K562 (cell line): Measurements from ENCODE around the gene NAA15. TPM values are rescaled to one million over a fixed set of nuclear protein-coding genes. Genes with fewer than 3 reads are reported as not detected.

Experiments used
- FOXK2 ChIP-seq, 2 experiments: fragments of 450-650 bp; IDR thresholded peaks in 1 of 2; conservative IDR thresholded peaks in 1 of 2; 2 replicates each; pipeline ENCODE4 v1.6.1; 2016; ENCODE audit warnings: low read depth in 2 of 2, mild to moderate bottlenecking in 1 of 2
- HOXB6 ChIP-seq: fragments of 250-450 bp; sonication (Bioruptor Pico); IDR thresholded peaks from 2 replicates; pipeline ENCODE4 v1.5.1; 2022; ENCODE audit warnings: mild to moderate bottlenecking, borderline replicate concordance
- MED1 ChIP-seq: sonication (generic); formaldehyde crosslinking; IDR thresholded peaks from 2 replicates; pipeline ENCODE4 v1.8.1; 2023; ENCODE audit warnings: missing genetic modification reagents, borderline replicate concordance
- SPI1 ChIP-seq: IDR thresholded peaks from 2 replicates; pipeline ENCODE4 v1.6.1; 2011; ENCODE audit warnings: low read depth, low read length, control low read depth, borderline replicate concordance
- TCF3 ChIP-seq: sonication (generic); formaldehyde crosslinking; IDR thresholded peaks from 2 replicates; pipeline ENCODE4 v1.4.0; 2020; ENCODE audit warnings: mild to moderate bottlenecking, missing genetic modification reagents
- ZNF740 ChIP-seq, 3 experiments: fragments of 200-800 bp in 1 of 3; sonication (Bioruptor generic) in 1 of 3; sonication (generic) in 1 of 3; formaldehyde crosslinking in 1 of 3; IDR thresholded peaks; 2 replicates each; pipeline versions ENCODE4 v1.6.1 to v1.8.0; 2016 to 2022; ENCODE audit warnings: mild to moderate bottlenecking in 2 of 3, missing compliant biosample characterization in 2 of 3, missing genetic modification characterization in 2 of 3, missing genetic modification reagents in 1 of 3
- polyA plus RNA-seq, 8 experiments: library from polyadenylated mRNA; depleted of rRNA in 4 of 8; stranded (reverse) in 5 of 8; unstranded in 3 of 8; fragments of >200 nt; fragmentation: Nextera tagmentation in 2 of 8; fragmentation: Illumina TruSeq in 1 of 8; extraction: Ambion mirVana in 2 of 8; extraction: Trizol in 1 of 8; gene quantifications; 2 replicates each; pipeline versions ENCODE4 v1.2.1 to v1.2.3, GENCODE V29; 2011 to 2014; ENCODE audit warnings: inconsistent platforms in 1 of 8, missing spikeins in 1 of 8
- total RNA-seq, 7 experiments: library from RNA; depleted of rRNA in 6 of 7; stranded (reverse); fragments of >200 nt in 6 of 7; fragmentation: Illumina TruSeq in 2 of 7; extraction: Trizol in 2 of 7; gene quantifications; 2 replicates each; pipeline versions ENCODE4 v1.2.1 to v1.2.3, GENCODE V29; 2011 to 2021; ENCODE audit warnings: low replicate concordance in 1 of 7
- TF ChIP-seq, protein P1 (sequence below): fragments of 450-650 bp; IDR thresholded peaks from 2 replicates; pipeline ENCODE4 v1.6.1; 2016; ENCODE audit warnings: antibody characterized with exemption
- TF ChIP-seq, protein P2 (sequence below), 2 experiments: fragments of 450-650 bp in 1 of 2; sonication (generic) in 1 of 2; formaldehyde crosslinking in 1 of 2; IDR thresholded peaks; 2 replicates each; pipeline versions ENCODE4 v1.7.1 to v1.9.0; 2016 to 2022; ENCODE audit warnings: inconsistent platforms in 1 of 2, mild to moderate bottlenecking in 1 of 2, missing genetic modification reagents in 1 of 2
- TF ChIP-seq, protein P3 (sequence below): fragments of 250-450 bp; sonication (Bioruptor Pico); IDR thresholded peaks from 2 replicates; pipeline ENCODE4 v1.4.0; 2020; ENCODE audit warnings: mild to moderate bottlenecking, moderate library complexity

The NAA15 gene
- total and polyA plus RNA-seq, 9 of the 15 experiments (the other 6 are each of a cell fraction or from before 2014, with no cell fraction given), result 37.8 to 117 (median 63.2) TPM

DNA sequence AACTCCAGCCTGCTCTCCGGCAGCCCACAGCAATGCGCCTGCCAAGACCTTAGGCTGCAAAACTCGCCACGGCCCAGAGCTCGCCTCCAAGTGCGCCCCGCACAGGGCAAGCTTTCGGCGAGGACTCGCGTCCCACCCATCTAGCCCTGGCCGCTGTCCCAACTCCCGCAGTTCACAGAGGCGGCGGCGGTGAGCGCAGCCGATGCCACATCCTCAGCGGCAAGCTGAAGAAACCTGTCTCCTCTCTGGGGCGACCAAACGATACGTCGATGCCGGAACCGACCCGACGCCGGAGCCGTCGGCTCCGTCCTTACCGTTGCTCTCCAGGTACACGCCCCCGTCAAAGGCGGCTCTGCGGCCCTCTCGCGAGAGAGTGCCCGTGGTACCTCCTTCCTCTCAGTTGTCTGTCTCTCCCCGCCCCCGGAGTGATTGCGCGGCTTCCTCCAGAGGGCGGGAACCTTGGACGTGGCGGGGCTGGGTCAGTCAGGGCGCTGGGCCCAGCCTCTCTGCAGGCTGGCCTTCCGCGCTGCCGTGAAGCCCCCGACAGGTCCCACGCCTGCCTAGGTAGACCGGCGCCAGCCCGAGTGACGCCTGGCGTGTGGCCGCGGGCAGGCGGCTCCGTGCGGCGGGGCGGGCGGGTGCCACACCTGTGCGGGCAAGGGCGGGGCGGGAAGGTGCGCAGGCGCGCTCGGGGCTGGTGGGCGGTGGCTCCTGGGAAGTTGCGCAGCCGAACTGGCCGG lies 152.2 kb downstream of the NAA15 start (continued):
- TF ChIP-seq ZNF740 (CRISPR knock-in tag; IDR thresholded peaks at IDR 0.05) (peak; percentile 56; the same call in 1 of the 2 replicates), ZNF740 (tag; IDR thresholded peaks at IDR 0.05) (no peak), SPI1 (0 out of 2 replicates have a peak, but pooled peaks have one; percentile 14), TCF3 (CRISPR knock-in tag) (no peak; the same call in 1 of the 2 replicates), HOXB6 (CRISPR knock-in tag) (no peak), FOXK2 (conservative IDR thresholded peaks at IDR 0.05 in 1 of 2, IDR thresholded peaks at IDR 0.05 in 1 of 2; ENCODE audit: low read depth in 2 of 2) (peak in 1 of 2 experiments; percentile 57; a peak in 2 of 4 replicates), MED1 (CRISPR knock-in tag) (no peak)
- TF ChIP-seq, protein P1, sequence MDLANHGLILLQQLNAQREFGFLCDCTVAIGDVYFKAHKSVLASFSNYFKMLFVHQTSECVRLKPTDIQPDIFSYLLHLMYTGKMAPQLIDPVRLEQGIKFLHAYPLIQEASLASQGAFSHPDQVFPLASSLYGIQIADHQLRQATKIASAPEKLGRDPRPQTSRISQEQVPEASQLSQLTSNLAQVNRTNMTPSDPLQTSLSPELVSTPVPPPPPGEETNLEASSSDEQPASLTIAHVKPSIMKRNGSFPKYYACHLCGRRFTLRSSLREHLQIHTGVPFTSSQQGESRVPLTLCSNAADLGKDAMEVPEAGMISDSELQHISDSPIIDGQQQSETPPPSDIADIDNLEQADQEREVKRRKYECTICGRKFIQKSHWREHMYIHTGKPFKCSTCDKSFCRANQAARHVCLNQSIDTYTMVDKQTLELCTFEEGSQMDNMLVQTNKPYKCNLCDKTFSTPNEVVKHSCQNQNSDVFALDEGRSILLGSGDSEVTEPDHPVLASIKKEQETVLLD, result peak; percentile 79
- TF ChIP-seq, protein P2, sequence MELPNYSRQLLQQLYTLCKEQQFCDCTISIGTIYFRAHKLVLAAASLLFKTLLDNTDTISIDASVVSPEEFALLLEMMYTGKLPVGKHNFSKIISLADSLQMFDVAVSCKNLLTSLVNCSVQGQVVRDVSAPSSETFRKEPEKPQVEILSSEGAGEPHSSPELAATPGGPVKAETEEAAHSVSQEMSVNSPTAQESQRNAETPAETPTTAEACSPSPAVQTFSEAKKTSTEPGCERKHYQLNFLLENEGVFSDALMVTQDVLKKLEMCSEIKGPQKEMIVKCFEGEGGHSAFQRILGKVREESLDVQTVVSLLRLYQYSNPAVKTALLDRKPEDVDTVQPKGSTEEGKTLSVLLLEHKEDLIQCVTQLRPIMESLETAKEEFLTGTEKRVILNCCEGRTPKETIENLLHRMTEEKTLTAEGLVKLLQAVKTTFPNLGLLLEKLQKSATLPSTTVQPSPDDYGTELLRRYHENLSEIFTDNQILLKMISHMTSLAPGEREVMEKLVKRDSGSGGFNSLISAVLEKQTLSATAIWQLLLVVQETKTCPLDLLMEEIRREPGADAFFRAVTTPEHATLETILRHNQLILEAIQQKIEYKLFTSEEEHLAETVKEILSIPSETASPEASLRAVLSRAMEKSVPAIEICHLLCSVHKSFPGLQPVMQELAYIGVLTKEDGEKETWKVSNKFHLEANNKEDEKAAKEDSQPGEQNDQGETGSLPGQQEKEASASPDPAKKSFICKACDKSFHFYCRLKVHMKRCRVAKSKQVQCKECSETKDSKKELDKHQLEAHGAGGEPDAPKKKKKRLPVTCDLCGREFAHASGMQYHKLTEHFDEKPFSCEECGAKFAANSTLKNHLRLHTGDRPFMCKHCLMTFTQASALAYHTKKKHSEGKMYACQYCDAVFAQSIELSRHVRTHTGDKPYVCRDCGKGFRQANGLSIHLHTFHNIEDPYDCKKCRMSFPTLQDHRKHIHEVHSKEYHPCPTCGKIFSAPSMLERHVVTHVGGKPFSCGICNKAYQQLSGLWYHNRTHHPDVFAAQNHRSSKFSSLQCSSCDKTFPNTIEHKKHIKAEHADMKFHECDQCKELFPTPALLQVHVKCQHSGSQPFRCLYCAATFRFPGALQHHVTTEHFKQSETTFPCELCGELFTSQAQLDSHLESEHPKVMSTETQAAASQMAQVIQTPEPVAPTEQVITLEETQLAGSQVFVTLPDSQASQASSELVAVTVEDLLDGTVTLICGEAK (IDR thresholded peaks at IDR 0.05), result 0 out of 2 replicates have a peak, but pooled peaks have one; percentile 2
- TF ChIP-seq, protein P2 (CRISPR knock-in tag; IDR thresholded peaks at IDR 0.05), result no peak
- TF ChIP-seq, protein P3, sequence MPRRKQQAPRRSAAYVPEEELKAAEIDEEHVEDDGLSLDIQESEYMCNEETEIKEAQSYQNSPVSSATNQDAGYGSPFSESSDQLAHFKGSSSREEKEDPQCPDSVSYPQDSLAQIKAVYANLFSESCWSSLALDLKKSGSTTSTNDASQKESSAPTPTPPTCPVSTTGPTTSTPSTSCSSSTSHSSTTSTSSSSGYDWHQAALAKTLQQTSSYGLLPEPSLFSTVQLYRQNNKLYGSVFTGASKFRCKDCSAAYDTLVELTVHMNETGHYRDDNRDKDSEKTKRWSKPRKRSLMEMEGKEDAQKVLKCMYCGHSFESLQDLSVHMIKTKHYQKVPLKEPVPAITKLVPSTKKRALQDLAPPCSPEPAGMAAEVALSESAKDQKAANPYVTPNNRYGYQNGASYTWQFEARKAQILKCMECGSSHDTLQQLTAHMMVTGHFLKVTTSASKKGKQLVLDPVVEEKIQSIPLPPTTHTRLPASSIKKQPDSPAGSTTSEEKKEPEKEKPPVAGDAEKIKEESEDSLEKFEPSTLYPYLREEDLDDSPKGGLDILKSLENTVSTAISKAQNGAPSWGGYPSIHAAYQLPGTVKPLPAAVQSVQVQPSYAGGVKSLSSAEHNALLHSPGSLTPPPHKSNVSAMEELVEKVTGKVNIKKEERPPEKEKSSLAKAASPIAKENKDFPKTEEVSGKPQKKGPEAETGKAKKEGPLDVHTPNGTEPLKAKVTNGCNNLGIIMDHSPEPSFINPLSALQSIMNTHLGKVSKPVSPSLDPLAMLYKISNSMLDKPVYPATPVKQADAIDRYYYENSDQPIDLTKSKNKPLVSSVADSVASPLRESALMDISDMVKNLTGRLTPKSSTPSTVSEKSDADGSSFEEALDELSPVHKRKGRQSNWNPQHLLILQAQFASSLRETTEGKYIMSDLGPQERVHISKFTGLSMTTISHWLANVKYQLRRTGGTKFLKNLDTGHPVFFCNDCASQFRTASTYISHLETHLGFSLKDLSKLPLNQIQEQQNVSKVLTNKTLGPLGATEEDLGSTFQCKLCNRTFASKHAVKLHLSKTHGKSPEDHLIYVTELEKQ (CRISPR knock-in tag), result no peak
